Erythroblast (primary cell): Measurements from ENCODE around the gene RBM18.

Source experiments
- DNase-seq, 2 experiments: peaks; one replicate each; lab custom pipeline; 2025; lab: John Stamatoyannopoulos, UW
- GATA1 ChIP-seq: IDR thresholded peaks from 2 replicates; pipeline ENCODE4 v1.6.1; 2011; ENCODE audit warnings: low read depth, mild to moderate bottlenecking, control low read depth, low read length, moderate library complexity
- POLR2A ChIP-seq: IDR thresholded peaks from 2 replicates; pipeline ENCODE4 v1.6.1; 2011; ENCODE audit warnings: mild to moderate bottlenecking, low read length

RBM18 gene

DNA sequence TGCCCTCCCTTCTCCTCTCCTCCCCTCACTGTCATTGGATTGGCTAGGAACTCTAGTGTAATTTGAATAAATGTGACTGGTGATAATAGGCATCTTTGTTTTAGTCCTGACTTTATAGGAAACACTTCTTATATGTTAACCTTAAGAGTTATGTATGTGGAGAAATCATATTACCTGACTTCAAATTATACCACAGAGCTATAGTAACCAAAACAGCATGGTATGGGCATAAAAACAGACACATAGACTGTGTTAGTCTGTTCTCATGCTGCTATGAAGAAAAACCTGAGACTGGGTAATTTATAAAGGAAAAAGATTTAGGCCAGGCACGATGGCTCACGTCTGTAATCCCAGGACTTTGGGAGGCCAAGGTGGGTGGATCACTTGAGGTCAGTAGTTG is 9.4 kb upstream of the RBM18 start:
- no peak for TF ChIP-seq GATA1
- no peak for TF ChIP-seq POLR2A
- DNase-seq, result no peak

DNA sequence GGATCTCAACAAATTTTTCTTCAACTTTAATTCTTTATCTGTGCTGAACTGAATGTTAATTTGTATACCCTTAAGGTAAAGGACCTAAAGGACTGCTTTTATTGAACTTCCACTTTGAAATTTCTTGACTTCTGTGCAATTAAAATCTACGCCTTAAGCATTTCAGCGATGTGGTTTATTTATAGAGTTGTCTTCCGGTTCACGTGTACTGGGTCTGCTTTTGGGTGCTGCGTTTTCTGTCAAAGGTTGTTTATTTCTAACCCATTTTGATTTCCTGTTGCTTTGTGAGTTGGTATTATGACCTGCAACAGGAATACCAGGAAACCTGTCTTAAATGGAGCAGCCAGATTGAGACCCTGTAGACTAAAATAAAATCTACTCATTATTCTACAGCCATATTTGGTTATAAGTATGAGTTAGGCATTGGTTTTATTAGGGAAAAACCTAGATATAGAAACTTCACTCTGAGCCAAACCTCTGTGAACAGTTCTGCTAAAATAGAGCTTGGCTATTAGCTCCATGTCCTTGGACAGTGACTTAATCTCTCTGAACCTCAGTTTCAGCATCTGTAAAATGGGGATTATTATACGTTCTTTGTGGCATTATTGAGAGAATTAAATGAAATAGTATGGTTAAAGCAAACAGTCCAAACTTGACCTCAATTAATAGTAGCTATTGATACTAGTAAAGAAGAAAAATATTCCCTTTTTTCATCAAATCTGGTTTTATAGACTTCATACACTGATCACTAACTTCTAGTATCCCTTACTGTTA is 3.6 kb upstream of the RBM18 start:
- no peak for DNase-seq
- TF ChIP-seq GATA1 (no peak), POLR2A (no peak)

DNA sequence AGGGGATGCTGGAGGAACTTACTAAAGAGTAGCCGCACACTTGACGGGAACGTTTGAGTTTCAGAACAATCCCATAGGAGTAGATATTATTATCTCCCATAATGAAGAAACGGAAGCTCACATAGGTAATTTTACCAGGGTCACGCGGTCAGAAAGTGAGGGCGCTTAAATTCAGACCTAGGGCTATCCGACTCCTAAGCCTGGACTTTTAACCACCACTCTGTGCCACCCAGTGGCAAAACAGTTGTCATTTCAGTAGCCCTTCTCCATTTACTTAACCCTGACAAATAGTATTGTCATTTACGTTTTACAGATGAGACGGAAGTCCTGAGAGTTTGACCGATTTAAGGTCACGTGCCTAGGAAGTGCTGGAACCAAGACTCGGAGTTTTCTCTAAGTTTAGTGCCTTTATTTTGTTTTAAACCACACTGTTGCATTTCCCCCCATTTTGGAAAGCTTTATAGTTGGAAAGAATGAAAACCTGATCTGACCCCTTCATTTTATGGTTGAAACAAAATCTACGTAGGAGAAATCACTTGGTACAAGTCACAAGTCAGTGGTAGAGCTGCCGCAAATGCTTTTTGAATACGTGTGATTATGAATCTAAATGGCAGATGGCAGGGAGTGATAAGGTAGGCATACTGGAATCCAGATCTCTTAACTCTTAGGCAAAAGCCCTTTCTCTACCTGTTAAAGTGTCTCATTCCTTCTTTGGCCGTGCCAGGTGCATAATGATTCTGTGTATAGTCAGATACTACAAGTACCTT is 692 bp upstream of the RBM18 start:
- TF ChIP-seq POLR2A (peak; percentile 12), GATA1 (no peak)
- DNase-seq, result peak in 1 of 2 experiments; percentile 70

DNA sequence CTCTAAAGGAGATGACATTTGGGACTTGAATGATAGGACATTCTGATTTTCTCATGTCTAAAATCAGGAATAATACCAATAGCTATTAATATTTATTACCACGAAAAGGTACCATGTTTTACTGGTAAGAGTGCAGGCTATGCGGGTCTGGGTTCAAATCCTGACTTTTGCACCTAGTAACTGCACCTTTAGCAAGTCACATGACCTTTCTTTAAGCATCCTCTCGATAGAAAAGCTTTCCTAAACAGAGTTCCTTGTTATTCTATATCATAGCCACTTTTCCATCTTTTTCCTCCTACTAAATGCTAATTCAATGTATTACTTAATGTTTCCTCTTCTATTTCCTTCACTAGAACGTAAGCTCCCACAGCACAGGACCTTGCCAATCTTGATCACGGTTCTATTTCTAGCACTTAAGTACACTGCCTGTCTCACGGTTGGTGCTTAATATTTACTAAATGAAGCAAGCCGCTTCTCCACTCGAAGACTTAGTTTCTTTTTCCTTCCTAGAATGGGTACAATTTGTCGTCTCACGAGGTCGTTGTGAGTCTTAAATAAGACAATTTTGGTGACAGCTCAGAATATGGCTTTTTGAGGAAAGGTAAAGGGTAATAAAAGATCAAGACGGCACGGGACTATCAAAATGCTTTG is 816 bp downstream of the RBM18 start:
- TF ChIP-seq GATA1 (no peak), POLR2A (no peak)
- peak; percentile 64 to 82 for DNase-seq

- no peak for DNase-seq
- TF ChIP-seq POLR2A (no peak), GATA1 (no peak)
Measured at GRCh38 chr9:122262073-122262472, 2.6 kb downstream of the RBM18 start.

- peak; percentile 11 to 41 for DNase-seq
Measured at GRCh38 chr9:122261469-122261881, 3.2 kb downstream of the RBM18 start.

GRCh38 chr9:122258886-122259415 is 5.7 kb downstream of the RBM18 start:
- no peak for DNase-seq
- TF ChIP-seq POLR2A (no peak), GATA1 (no peak)

More at GRCh38 chr9:122261469-122261881, 3.2 kb downstream of the RBM18 start:
- no peak for TF ChIP-seq POLR2A

GRCh38 chr9:122256206-122256605 is 8.4 kb downstream of the RBM18 start:
- no peak for DNase-seq
- TF ChIP-seq POLR2A (no peak), GATA1 (no peak)

GRCh38 chr9:122254761-122255160 is 9.9 kb downstream of the RBM18 start:
- TF ChIP-seq GATA1 (no peak), POLR2A (no peak)

DNA sequence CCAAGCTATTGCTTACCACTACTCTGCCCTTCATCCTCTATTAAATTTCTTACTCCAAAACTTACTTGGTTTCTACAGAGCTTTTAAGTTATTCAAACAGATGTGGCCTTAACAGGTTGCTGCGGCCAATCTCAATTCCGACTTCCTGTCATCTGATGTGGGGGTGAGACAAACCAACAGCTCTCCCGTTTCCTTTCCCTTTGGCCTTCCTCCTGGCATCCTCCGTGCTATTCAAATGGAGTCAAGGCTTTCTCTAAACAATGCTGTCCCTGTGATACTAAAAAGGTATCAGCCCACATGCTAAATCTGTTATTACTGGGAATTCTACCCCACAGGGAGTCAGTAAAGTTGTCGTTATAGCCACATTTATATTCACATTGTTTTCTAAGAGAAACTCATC is 11.8 kb downstream of the RBM18 start:
- TF ChIP-seq GATA1 (no peak), POLR2A (no peak)
- DNase-seq, result no peak

More at GRCh38 chr9:122254761-122255160, 9.9 kb downstream of the RBM18 start:
- DNase-seq, result no peak

- TF ChIP-seq POLR2A, result no peak
- no peak for DNase-seq
Measured at GRCh38 chr9:122251351-122251750, 13.3 kb downstream of the RBM18 start.

- TF ChIP-seq GATA1, result no peak
- TF ChIP-seq POLR2A, result no peak
- DNase-seq, result no peak
Measured at GRCh38 chr9:122248448-122248865, 16.2 kb downstream of the RBM18 start.

GRCh38 chr9:122246666-122247065 is 18.0 kb downstream of the RBM18 start:
- TF ChIP-seq GATA1 (no peak), POLR2A (no peak)
- no peak for DNase-seq

- no peak for DNase-seq
- TF ChIP-seq POLR2A (no peak), GATA1 (no peak)
Measured at GRCh38 chr9:122244349-122244748, 20.3 kb downstream of the RBM18 start.
